Heart right ventricle (tissue), 16 donors: Measurements from ENCODE around the gene GPR176. TPM values are rescaled to one million over a fixed set of nuclear protein-coding genes. Genes with fewer than 3 reads are reported as not detected.

ENCODE experiments used
- ATAC-seq, 8 donors: fragments of 200-7000 bp; cut with Tn5 transposase; one replicate each; pipeline ENCODE4 v1.9.1; 2020; ENCODE audit warnings: mild to moderate bottlenecking in 8 of 8, moderate library complexity in 8 of 8, moderate number of reproducible peaks in 1 of 8
- DNase-seq, 2 donors: peaks; one replicate each; pipeline ENCODE4 v3.0.0-alpha.2; 2020
- H3K27ac ChIP-seq, 10 donors: fragments of 200-600 bp; sonication (generic) in 2 of 10; one replicate each; pipeline versions ENCODE4 v1.5.0 to v1.8.0; 2020 to 2022; ENCODE audit warnings: mild to moderate bottlenecking in 3 of 10
- H3K27me3 ChIP-seq, 7 donors: fragments of 200-600 bp; one replicate each; pipeline ENCODE4 v1.8.0; 2021 to 2022; ENCODE audit warnings: mild to moderate bottlenecking in 2 of 7
- H3K36me3 ChIP-seq, 9 donors: fragments of 200-600 bp; sonication (generic) in 1 of 9; one replicate each; pipeline versions ENCODE4 v1.5.0 to v1.8.0; 2020 to 2022; ENCODE audit warnings: mild to moderate bottlenecking in 2 of 9
- H3K4me1 ChIP-seq, 9 donors: fragments of 200-600 bp; sonication (generic) in 1 of 9; one replicate each; pipeline versions ENCODE4 v1.5.0 to v1.8.0; 2020 to 2022; ENCODE audit warnings: mild to moderate bottlenecking in 4 of 9
- H3K4me3 ChIP-seq, 10 donors: fragments of 200-600 bp; sonication (generic) in 2 of 10; one replicate each; pipeline versions ENCODE4 v1.5.0 to v1.8.0; 2020 to 2022; ENCODE audit warnings: mild to moderate bottlenecking in 7 of 10, moderate library complexity in 2 of 10
- H3K9me3 ChIP-seq, 11 donors: fragments of 200-600 bp in 10 of 11; sonication (generic) in 2 of 11; one replicate each; pipeline versions ENCODE4 v1.5.0 to v1.8.0; 2013 to 2022; ENCODE audit warnings: mild to moderate bottlenecking in 2 of 11, control low read depth in 1 of 11, moderate library complexity in 1 of 11
- WGBS, 2 donors: extraction: QIAGEN DNeasy Blood & Tissue Kit; methylation state at CpG; one replicate each; pipeline ENCODE4 v1.1.7; 2013; ENCODE audit warnings: inconsistent platforms in 1 of 2; 5-methylcytosine and 5-hydroxymethylcytosine counted together
- intact Hi-C, 10 donors: fragments of 100-400 bp; cut with DNase I; formaldehyde crosslinking; loops; one replicate each; pipeline versions ENCODE4 v1.11.1 to v1.14.2; 2022
- polyA plus RNA-seq, 2 donors: library from polyadenylated mRNA; stranded (reverse); fragments of 200-250 nt; gene quantifications; one replicate each; pipeline ENCODE4 v1.2.3, GENCODE V29; 2013
- total RNA-seq, 10 donors: library from RNA; stranded (reverse); fragmentation: NEBNext Ultra II Directional in 3 of 10; extraction: Animal tissue kit (Norgen Biotek cat#: 25700) in 3 of 10; gene quantifications; one replicate each; pipeline versions ENCODE4 v1.2.1 to v1.2.4, GENCODE V29; 2021 to 2023
- TF ChIP-seq, protein P1 (sequence below), 9 donors: fragments of 200-600 bp; sonication (generic) in 2 of 9; IDR thresholded peaks; one replicate each; pipeline versions ENCODE4 v1.5.0 to v1.8.0; 2021 to 2022; ENCODE audit warnings: antibody characterized with exemption in 9 of 9, mild to moderate bottlenecking in 5 of 9, moderate library complexity in 1 of 9
- donor health status: Arrhythmogenic right ventricular cardiomyopathy.
- donor health status: ischemic (EF 13 %, LVEDD 7.1; RV severe dilation, severe dysfunction).
- donor health status: healthy with polysubstance abuse.
- donor health status: DM: no; HTN: yes; CAD: no.
- donor health status: DM: no; HTN: no; CAD: no.
- donor health status: ischemic (EF 25% LVEDD 6.9; RV normal size, moderate dysfunction).
- donor health status: ischemic (EF 25% LVEDD 5.7; RV mildly dilated, moderate dysfunction).
- donor health status: healthy.
- donor health status: DM: yes; HTN: yes; CAD: no.
- donor health status: Ischemic cardiomyopathy.
- donor health status: ischemic (EF 35%, LVEDD 5.7; RV mildly dilated, moderate dysfunction).
- donor health status: nonischemic (EF 11% LVEDD 7.7; RV severe dilation, severe dysfunction).
- donor health status: DM: yes; HTN: yes; CAD: no.
- donor health status: PGD.
- donor health status: ischemic (EF 29% LVEDD 5.4; RV normal size, mild dysfunction).
- donor health status: nonischemic (EF 23%, LVEDD 6.1; RV moderate dilation, normal function).

Gene GPR176
- total and polyA plus RNA-seq, 12 donors: 0.87 to 3.1 (median 1.6) TPM

DNA sequence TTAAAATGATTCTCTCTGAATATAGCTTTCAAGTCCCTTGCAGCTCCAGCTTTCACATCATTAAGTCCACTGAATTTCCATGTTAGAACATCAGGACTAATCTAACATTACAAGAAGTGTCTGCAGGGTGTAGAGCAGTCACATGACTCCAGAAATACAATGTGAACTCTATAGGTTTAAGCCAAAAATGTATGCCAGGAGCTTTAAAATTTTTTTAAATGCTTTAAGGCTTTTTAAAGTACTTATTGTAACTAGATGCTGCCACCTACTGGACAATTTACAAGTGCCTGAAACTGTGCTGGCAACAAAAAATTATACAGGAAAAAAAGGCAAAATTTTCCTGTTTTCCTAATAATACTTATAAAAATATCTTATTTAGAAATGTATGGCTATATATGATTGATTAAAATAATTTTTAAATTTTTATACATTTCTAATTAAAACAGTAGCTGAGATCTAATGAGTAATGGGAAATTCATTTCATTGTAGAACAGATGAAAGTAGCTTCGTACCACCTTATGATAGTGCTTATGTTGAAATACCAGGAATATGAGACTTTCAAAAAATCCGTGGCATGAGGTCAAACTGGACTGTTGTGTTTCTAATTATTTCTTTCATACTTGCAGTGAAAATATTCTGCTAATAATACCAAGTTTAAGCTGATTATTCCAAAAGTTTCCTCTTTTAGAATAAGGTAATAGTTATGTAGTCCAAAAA lies 163.1 kb downstream of the GPR176 start:
- ATAC-seq (peak in 1 of 8 donors; percentile 35), DNase-seq (peak in 1 of 2 donors; percentile 16)
- WGBS, 2 donors: 48 to 49% methylated on average over 2 of the region's 2 CpGs
- Histone ChIP-seq H3K27me3 (no peaks in the 10 kb centered on the region), H3K27ac (no peak overlapping the region), H3K4me3 (no peak overlapping the region), H3K36me3 (no peaks in the 10 kb centered on the region), H3K4me1 (peaks cover 0 to 7% (median 0%) of the 10 kb centered on the region in 9 donors), H3K9me3 (peaks cover 0 to 1% (median 0%) of the 10 kb centered on the region in 11 donors)
- intact Hi-C loops: loop anchor here (1.0 to 10.0 kb wide), 18 partner anchors 62 to 1052 kb away; partner anchors contain the start of gene THBS1 (in 6 of the 10)
- TF ChIP-seq, protein P1, sequence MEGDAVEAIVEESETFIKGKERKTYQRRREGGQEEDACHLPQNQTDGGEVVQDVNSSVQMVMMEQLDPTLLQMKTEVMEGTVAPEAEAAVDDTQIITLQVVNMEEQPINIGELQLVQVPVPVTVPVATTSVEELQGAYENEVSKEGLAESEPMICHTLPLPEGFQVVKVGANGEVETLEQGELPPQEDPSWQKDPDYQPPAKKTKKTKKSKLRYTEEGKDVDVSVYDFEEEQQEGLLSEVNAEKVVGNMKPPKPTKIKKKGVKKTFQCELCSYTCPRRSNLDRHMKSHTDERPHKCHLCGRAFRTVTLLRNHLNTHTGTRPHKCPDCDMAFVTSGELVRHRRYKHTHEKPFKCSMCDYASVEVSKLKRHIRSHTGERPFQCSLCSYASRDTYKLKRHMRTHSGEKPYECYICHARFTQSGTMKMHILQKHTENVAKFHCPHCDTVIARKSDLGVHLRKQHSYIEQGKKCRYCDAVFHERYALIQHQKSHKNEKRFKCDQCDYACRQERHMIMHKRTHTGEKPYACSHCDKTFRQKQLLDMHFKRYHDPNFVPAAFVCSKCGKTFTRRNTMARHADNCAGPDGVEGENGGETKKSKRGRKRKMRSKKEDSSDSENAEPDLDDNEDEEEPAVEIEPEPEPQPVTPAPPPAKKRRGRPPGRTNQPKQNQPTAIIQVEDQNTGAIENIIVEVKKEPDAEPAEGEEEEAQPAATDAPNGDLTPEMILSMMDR (IDR thresholded peaks at IDR 0.05): peak; percentile 52 to 94 (median 87)

DNA sequence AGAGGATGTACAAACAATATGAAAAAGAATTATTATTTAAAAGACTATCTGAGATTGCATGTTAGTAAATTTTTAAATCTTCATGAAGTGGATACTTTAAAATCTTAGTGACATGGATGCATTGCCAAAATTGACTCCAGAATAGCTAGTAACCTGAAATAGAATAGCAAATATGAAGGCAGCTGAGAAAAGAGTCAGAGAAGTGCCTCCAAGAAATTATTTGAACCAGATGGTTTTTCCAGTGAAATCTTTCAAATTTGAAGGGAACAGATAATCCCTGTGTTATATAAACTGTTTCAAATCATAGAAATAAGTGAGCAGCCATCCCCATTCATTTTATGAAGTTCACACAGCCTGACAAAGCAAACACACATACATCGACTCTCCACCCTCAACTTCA lies 167.1 kb downstream of the GPR176 start:
- no peaks in the 10 kb centered on the region for H3K36me3 ChIP-seq
- no peak for DNase-seq
- peaks cover 0 to 13% (median 0%) of the 10 kb centered on the region in 9 donors for H3K4me1 ChIP-seq
- no peaks in the 10 kb centered on the region for H3K9me3 ChIP-seq
- intact Hi-C loops: loop anchor here in 9 of 10 donors (10.0 kb wide), 7 partner anchors 58 to 1048 kb away; partner anchors contain the start of gene THBS1 (in 1 of the 9)
- no peaks in the 10 kb centered on the region for H3K27me3 ChIP-seq
- H3K27ac ChIP-seq: no peak overlapping the region
- 79 to 80% methylated on average over 1 of the region's 1 CpG for WGBS, 2 donors
- TF ChIP-seq, protein P1 (IDR thresholded peaks at IDR 0.05): no peak
- ATAC-seq: no peak
- H3K4me3 ChIP-seq: no peak overlapping the region

DNA sequence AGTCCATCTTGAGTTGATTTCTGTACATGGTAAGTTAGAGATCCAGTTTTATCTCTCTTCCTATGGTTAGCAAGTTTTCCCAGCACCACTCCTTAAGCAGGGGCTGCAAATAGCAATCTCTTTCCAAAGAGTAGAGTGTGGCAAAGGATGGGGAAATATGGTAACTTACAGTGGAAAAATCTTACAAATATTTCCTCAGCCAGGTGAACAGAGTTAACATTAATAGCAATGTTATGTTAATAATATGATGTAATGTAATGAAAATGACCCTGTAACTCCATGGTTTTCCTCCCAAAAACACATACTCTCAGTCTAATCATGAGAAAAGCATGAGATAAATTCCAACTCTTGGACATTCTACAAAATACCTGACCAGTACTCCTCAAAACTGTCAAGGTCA lies 167.8 kb downstream of the GPR176 start:
- Histone ChIP-seq H3K36me3 (no peaks in the 10 kb centered on the region), H3K4me1 (peaks cover 0 to 16% (median 0%) of the 10 kb centered on the region in 9 donors), H3K9me3 (no peaks in the 10 kb centered on the region), H3K27ac (no peak overlapping the region), H3K27me3 (no peaks in the 10 kb centered on the region), H3K4me3 (no peak overlapping the region)
- DNase-seq (no peak), ATAC-seq (no peak)
- TF ChIP-seq, protein P1 (IDR thresholded peaks at IDR 0.05): no peak
- intact Hi-C loops: loop anchor here in 9 of 10 donors (10.0 kb wide), 7 partner anchors 57 to 1047 kb away; partner anchors contain the start of gene THBS1 (in 1 of the 9)

Other genes with a start within 250 kb of the GPR176 start
- 1 to 10 TPM in 3 of 10 donors, under 1 TPM in 7; 0.15 to 4.4 (median 0.89) TPM for gene FSIP1, start 137.4 kb downstream of the GPR176 start, total RNA-seq
- gene FSIP1, start 137.4 kb downstream of the GPR176 start, polyA plus RNA-seq: 1 to 10 TPM in 1 of 2 donors, under 1 TPM in 1; 0.19 to 1.9 TPM
- 10 to 100 TPM; 17.3 to 23.2 (median 20.2) TPM for gene EIF2AK4, start 13.8 kb upstream of the GPR176 start, total RNA-seq
- 10 to 100 TPM; 16.5 to 68.9 TPM for gene EIF2AK4, start 13.8 kb upstream of the GPR176 start, polyA plus RNA-seq
- gene SRP14, start 118.9 kb upstream of the GPR176 start, total RNA-seq: 100 to 1,000 TPM; 189 to 290 (median 210) TPM
- 100 to 1,000 TPM; 395 to 699 TPM for gene SRP14, start 118.9 kb upstream of the GPR176 start, polyA plus RNA-seq
- 10 to 100 TPM in 1 of 10 donors, 1 to 10 TPM in 8, under 1 TPM in 1; 0.92 to 10.2 (median 3.0) TPM for gene BMF, start 188.6 kb upstream of the GPR176 start, total RNA-seq
- gene BMF, start 188.6 kb upstream of the GPR176 start, polyA plus RNA-seq: 1 to 10 TPM; 2.1 to 4.6 TPM
- gene BUB1B, start 240.8 kb upstream of the GPR176 start, total RNA-seq: 1 to 10 TPM in 6 of 10 donors, under 1 TPM in 4; 0.42 to 5.1 (median 1.3) TPM
- gene BUB1B, start 240.8 kb upstream of the GPR176 start, polyA plus RNA-seq: under 1 TPM; 0.17 to 0.80 TPM